Neural progenitor cell (in vitro differentiated cells): ENCODE data around the gene SYT17. TPM values are rescaled to one million over a fixed set of nuclear protein-coding genes. Genes with fewer than 3 reads are reported as not detected.

Experiments
- DNase-seq: peaks from one replicate; pipeline ENCODE4 v3.0.0-alpha.2; 2016; ENCODE audit warnings: low spot score
- H2AFZ ChIP-seq: fragments of 200-600 bp; sonication (generic); replicated peaks from 2 replicates; pipeline ENCODE4 v1.6.1; 2016; ENCODE audit warnings: antibody characterized with exemption
- H3F3A ChIP-seq: fragments of 200-600 bp; sonication (generic); 2 replicates; pipeline ENCODE4 v1.6.1; 2016; ENCODE audit warnings: antibody characterized with exemption, low read depth
- H3K27ac ChIP-seq: fragments of 200-600 bp; sonication (generic); 2 replicates; pipeline ENCODE4 v1.5.1; 2016; ENCODE audit warnings: mild to moderate bottlenecking
- H3K27me3 ChIP-seq: fragments of 200-600 bp; sonication (generic); 2 replicates; pipeline ENCODE4 v1.6.1; 2016; ENCODE audit warnings: mild to moderate bottlenecking, moderate library complexity
- H3K36me3 ChIP-seq: fragments of 200-600 bp; sonication (generic); 2 replicates; pipeline ENCODE4 v1.5.1; 2016
- H3K4me1 ChIP-seq: fragments of 200-600 bp; sonication (generic); 2 replicates; pipeline ENCODE4 v1.6.1; 2016; ENCODE audit warnings: mixed run types
- H3K4me2 ChIP-seq: fragments of 200-600 bp; sonication (generic); 2 replicates; pipeline ENCODE4 v1.6.1; 2016
- H3K4me3 ChIP-seq: fragments of 200-600 bp; sonication (generic); 2 replicates; pipeline ENCODE4 v1.5.1; 2016
- H3K79me2 ChIP-seq: fragments of 200-600 bp; sonication (generic); 2 replicates; pipeline ENCODE4 v1.6.1; 2016; ENCODE audit warnings: low read depth
- H3K9ac ChIP-seq: fragments of 200-600 bp; sonication (generic); 2 replicates; pipeline ENCODE4 v1.6.1; 2016
- H3K9me3 ChIP-seq: fragments of 200-600 bp; sonication (generic); 2 replicates; pipeline ENCODE4 v1.5.1; 2016; ENCODE audit warnings: low read depth
- H4K20me1 ChIP-seq: fragments of 200-600 bp; sonication (generic); 2 replicates; pipeline ENCODE4 v1.6.1; 2016; ENCODE audit warnings: low read depth
- H3K27ac Mint-ChIP-seq: 3 replicates; pipeline ENCODE4 v1.8.0; 2021; ENCODE audit warnings: mixed read lengths
- H3K27me3 Mint-ChIP-seq: 2 replicates; pipeline ENCODE4 v1.8.0; 2022; ENCODE audit warnings: low read depth, mild to moderate bottlenecking, inconsistent platforms, moderate library complexity, mixed read lengths; ENCODE audit not compliant: insufficient read depth
- H3K36me3 Mint-ChIP-seq: 3 replicates; pipeline ENCODE4 v1.8.0; 2021; ENCODE audit warnings: mixed read lengths
- H3K4me1 Mint-ChIP-seq: 3 replicates; pipeline ENCODE4 v1.8.0; 2021; ENCODE audit warnings: mixed read lengths
- H3K4me3 Mint-ChIP-seq: 3 replicates; pipeline ENCODE4 v1.8.0; 2021; ENCODE audit warnings: mild to moderate bottlenecking, moderate library complexity, mixed read lengths
- H3K9me3 Mint-ChIP-seq: 3 replicates; pipeline ENCODE4 v1.8.0; 2020; ENCODE audit warnings: mixed read lengths
- EZH2 ChIP-seq: fragments of 200-600 bp; sonication (generic); IDR thresholded peaks from 2 replicates; pipeline ENCODE4 v1.6.1; 2017; ENCODE audit warnings: antibody characterized with exemption, mild to moderate bottlenecking, moderate library complexity
- EZH2phosphoT487 ChIP-seq: fragments of 200-600 bp; sonication (generic); IDR thresholded peaks from 2 replicates; pipeline ENCODE4 v1.6.1; 2017; ENCODE audit warnings: antibody characterized with exemption
- total RNA-seq: library from RNA; depleted of rRNA; stranded (reverse); fragments of >200 nt; gene quantifications from 2 replicates; pipeline ENCODE4 v1.2.3, GENCODE V29; 2015; ENCODE audit warnings: low replicate concordance
- TF ChIP-seq, protein P1 (sequence below): fragments of 200-600 bp; sonication (generic); IDR thresholded peaks from 2 replicates; pipeline ENCODE4 v1.5.1; 2017; ENCODE audit warnings: antibody characterized with exemption, mild to moderate bottlenecking

The SYT17 gene
- total RNA-seq, 1 donor from 2014 or later: 7.2 TPM

- Histone ChIP-seq H3K4me3 (no peak overlapping the region), H3K27ac (no peak overlapping the region), H3K9ac (no peak overlapping the region), H3K4me1 (no peaks in the 10 kb centered on the region), H4K20me1 (no peaks in the 10 kb centered on the region), H3K36me3 (no peaks in the 10 kb centered on the region), H3F3A (no peaks in the 10 kb centered on the region), H2AFZ (no peak overlapping the region), H3K79me2 (no peaks in the 10 kb centered on the region), H3K9me3 (no peaks in the 10 kb centered on the region), H3K4me2 (no peak overlapping the region), H3K27me3 (peaks cover 2% of the 10 kb centered on the region)
- Mint-ChIP-seq H3K4me3 (no peak overlapping the region), H3K27ac (no peak overlapping the region), H3K36me3 (peaks cover 16% of the 10 kb centered on the region), H3K4me1 (peaks cover 18% of the 10 kb centered on the region), H3K9me3 (no peaks in the 10 kb centered on the region), H3K27me3 (peaks cover 4% of the 10 kb centered on the region)
- DNase-seq: no peak
- TF ChIP-seq EZH2phosphoT487: no peak
- no peak for TF ChIP-seq EZH2
- TF ChIP-seq, protein P1, sequence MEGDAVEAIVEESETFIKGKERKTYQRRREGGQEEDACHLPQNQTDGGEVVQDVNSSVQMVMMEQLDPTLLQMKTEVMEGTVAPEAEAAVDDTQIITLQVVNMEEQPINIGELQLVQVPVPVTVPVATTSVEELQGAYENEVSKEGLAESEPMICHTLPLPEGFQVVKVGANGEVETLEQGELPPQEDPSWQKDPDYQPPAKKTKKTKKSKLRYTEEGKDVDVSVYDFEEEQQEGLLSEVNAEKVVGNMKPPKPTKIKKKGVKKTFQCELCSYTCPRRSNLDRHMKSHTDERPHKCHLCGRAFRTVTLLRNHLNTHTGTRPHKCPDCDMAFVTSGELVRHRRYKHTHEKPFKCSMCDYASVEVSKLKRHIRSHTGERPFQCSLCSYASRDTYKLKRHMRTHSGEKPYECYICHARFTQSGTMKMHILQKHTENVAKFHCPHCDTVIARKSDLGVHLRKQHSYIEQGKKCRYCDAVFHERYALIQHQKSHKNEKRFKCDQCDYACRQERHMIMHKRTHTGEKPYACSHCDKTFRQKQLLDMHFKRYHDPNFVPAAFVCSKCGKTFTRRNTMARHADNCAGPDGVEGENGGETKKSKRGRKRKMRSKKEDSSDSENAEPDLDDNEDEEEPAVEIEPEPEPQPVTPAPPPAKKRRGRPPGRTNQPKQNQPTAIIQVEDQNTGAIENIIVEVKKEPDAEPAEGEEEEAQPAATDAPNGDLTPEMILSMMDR: peak; percentile 27
These were observed 9.2 kb downstream of the SYT17 start for GRCh38 chr16:19177111-19177739.

DNA sequence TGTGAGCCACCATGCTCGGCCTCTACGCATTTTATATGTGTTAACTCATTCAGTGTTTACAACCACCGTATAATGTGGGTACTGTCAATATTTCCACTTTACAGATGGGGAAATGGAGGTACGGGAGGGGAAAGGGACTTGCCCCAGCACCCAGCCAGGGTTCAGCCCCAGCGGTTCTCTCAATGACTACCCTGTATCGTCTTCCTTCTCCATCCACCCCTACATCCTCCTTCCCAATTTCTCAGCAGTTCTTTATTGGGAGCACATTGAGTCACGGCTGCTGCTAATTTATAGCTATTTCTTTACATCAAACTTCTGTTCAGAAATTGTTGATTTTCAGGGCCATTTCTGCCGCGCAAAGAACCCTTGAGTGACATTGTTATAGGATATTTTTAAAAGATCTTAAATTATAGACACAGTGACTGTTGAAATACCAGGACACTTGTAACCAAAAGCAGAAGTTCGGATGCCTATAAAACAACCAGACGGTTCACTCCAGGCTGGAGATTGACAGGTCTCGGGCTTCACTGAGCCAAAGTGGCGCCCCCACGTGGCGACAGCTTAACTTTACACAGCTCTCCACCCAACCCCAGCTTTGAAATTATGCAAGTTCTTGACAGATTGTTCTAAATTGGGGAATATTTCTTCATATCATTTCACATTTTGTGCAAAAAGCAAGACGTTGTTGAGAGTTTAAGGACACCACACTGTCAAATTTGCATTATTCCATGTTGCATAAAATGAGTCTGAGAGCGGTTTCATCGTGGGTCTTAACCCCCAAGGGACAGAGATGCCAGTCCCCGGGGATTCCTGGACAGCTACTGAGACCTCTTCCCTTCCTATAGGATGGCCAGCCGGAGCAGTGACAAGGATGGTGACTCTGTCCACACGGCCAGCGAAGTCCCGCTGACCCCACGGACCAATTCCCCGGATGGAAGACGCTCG lies 11.8 kb downstream of the SYT17 start:
- H3K27ac Mint-ChIP-seq: no peak overlapping the region
- peaks cover 17% of the 10 kb centered on the region for H3K36me3 Mint-ChIP-seq
- no peaks in the 10 kb centered on the region for H4K20me1 ChIP-seq
- H3K9me3 Mint-ChIP-seq: no peaks in the 10 kb centered on the region
- no peak overlapping the region for H3K27ac ChIP-seq
- H3K4me1 ChIP-seq: no peaks in the 10 kb centered on the region
- H3K9ac ChIP-seq: no peak overlapping the region
- H3K36me3 ChIP-seq: no peaks in the 10 kb centered on the region
- peaks cover 4% of the 10 kb centered on the region for H3K27me3 Mint-ChIP-seq
- H3K4me3 Mint-ChIP-seq: no peak overlapping the region
- H3K4me1 Mint-ChIP-seq: peaks cover 9% of the 10 kb centered on the region
- no peaks in the 10 kb centered on the region for H3K27me3 ChIP-seq
- no peak overlapping the region for H2AFZ ChIP-seq
- DNase-seq: peak; percentile 83
- H3K4me2 ChIP-seq: no peak overlapping the region
- no peaks in the 10 kb centered on the region for H3F3A ChIP-seq
- H3K4me3 ChIP-seq: no peak overlapping the region
- H3K9me3 ChIP-seq: no peaks in the 10 kb centered on the region
- no peak for TF ChIP-seq EZH2
- TF ChIP-seq, protein P1: peak; percentile 91
- no peaks in the 10 kb centered on the region for H3K79me2 ChIP-seq

- Histone ChIP-seq H3K36me3 (no peaks in the 10 kb centered on the region), H3K9me3 (no peaks in the 10 kb centered on the region), H3K27me3 (no peaks in the 10 kb centered on the region), H3K4me2 (no peak overlapping the region), H3K79me2 (no peaks in the 10 kb centered on the region), H3K27ac (no peak overlapping the region), H3K4me1 (no peaks in the 10 kb centered on the region), H3K9ac (no peak overlapping the region), H3F3A (no peaks in the 10 kb centered on the region), H3K4me3 (no peak overlapping the region), H4K20me1 (no peaks in the 10 kb centered on the region), H2AFZ (no peak overlapping the region)
- Mint-ChIP-seq H3K27ac (no peak overlapping the region), H3K4me3 (no peak overlapping the region), H3K36me3 (peaks cover 16% of the 10 kb centered on the region), H3K9me3 (no peaks in the 10 kb centered on the region), H3K4me1 (peaks cover 12% of the 10 kb centered on the region), H3K27me3 (peaks cover 2% of the 10 kb centered on the region)
- TF ChIP-seq, protein P1: no peak
- TF ChIP-seq EZH2: no peak
- no peak for TF ChIP-seq EZH2phosphoT487
- DNase-seq: no peak
These were observed 12.7 kb downstream of the SYT17 start for GRCh38 chr16:19180741-19181140.
